Stimulated activated naive CD4-positive, alpha-beta T cell treated with Interleukin-2 at 50 U/mL for 16 hours (primary cell): ENCODE data around the gene PKIB.

Experiments used
- DNase-seq: peaks from one replicate; lab custom pipeline; 2025; lab: John Stamatoyannopoulos, UW

PKIB gene

DNA sequence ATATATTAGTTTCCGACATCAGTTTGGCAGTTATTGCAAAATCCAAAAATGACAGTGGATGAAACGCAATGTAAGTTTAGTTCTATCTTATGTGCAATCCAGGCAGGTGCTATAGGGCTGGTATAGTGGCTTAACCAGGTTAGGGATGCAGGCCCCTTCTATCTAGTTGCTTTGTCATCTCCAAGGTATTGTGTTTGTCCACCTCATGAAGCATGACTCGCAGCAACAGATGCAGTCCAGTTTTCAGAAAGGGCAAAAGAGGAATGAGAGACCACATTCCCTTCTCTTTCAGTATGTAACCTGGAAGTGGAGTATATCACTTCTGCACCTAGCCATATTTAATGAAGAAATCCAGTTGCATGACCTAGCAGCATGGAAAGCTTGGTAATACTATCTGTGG, 59.7 kb downstream of the PKIB start:
- no peak for DNase-seq

DNA sequence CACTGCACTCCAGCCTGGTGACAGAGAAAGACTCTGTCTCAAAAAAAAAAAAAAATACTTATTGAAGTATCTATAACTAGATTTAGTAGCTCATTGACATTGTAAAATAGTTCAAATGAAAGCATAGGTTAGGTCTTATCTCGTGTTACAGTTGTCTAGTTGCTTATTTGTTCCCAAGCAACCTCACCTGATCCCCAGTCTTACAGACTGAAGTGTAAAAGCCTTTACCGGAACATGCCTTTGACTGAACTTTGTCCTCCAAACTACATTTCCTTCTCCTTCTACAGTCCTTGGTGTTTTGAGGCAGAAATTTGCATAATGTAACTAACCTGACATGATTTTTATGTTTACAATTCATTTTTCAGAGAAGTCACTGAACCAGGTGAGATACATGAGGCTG, 61.0 kb downstream of the PKIB start:
- no peak for DNase-seq

DNA sequence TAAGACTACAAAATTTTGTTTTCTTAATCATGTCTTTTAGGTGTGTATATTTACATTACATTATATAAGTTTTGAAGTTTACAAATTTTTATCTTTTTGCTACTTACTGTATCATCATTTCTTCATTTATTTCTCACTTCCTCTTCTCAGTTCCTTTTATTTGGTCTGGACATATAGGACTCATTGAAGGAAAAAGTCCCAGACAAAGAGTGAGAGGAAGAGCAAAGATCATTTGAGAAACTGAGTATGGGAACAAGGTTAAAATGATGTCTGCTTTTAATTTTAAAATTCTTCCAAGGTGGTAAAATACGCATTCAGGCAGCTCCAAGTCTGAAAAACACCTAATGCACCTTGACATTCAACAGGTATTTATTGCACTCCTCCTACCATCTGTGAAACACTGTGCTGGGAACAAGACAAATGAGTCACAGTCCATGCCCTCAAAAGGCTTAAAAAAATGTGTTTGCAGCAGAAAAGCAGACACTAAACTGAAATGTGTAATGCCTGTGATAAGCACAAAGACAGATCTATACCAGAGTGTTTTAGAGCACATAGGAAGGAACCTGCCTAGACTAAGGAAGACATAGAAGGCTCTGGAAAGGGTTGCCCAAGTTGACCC, 63.2 kb downstream of the PKIB start:
- DNase-seq: no peak

DNA sequence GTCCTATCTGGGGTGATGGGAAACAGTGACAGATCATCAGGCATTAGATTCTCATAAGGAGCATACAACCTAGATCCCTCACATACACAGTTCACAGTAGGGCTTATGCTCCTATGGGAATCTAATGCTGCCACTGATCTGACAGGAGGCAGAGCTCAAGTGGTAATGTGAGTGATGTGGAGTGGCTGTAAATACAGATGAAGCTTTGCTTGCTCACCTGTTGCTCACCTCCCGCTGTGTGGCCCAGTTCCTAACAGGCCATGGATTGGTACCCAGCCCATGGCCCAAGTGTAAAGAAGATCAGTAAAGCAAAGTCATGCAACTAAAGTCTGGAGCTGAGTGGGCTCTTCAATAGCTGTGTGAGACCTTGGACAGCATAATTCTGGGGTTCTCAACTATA, 65.9 kb downstream of the PKIB start:
- DNase-seq: no peak

DNA sequence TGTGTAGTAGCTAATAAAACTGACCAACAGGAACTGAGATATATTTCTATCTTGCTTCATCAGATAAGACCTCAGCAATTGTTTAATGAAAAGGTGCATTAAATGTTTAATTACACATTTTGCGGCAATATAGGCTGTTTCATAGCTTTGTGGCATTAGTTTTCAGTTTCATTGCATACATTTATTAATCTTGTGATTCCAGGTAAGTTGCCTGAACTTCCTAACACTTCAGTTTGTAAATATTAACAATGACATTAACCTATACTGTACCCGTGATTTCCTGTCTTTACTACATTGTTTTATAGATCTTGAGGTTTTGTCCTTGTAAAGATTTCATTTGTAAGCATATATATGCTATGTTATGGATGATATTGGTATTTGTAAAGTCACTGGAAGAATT, 66.5 kb downstream of the PKIB start:
- DNase-seq: no peak

DNA sequence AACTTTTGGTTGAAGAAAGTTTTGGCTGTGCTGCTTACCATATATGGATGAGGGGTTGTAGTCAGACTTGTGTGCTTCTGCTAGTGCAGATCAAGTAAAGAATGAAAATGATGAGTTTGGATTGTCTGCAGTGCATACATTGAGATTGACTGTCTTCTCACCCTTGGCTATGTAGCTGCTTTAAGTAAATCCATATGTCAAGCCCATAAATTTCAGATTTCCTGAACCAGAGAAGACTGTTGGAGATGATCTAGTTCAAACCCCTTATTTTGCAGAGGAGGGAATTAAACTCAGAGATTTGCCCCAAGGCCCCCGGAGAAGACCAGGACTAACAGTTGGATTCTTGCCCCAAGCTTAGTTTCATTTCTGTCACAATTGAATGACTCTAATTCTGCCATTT, 67.2 kb downstream of the PKIB start:
- no peak for DNase-seq

DNA sequence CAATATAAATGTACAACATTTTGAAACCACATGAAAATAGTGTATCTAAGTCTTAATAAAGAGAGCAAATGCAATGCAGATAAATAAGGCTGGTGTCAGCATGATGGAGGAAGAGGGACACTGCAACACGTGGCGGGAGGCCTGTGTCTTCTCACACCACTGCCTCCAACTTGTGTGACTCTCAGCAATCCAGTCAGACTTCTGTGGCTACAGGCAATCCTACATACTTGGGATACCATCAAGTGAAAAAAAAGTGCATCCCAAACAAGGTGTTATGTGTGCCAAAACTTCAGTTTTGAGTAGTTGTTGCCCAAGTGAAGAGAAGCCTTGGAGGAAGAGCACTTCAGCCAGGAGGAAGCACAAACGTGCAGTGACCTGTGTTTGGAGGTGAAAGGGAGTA, 68.6 kb downstream of the PKIB start:
- DNase-seq: no peak

DNA sequence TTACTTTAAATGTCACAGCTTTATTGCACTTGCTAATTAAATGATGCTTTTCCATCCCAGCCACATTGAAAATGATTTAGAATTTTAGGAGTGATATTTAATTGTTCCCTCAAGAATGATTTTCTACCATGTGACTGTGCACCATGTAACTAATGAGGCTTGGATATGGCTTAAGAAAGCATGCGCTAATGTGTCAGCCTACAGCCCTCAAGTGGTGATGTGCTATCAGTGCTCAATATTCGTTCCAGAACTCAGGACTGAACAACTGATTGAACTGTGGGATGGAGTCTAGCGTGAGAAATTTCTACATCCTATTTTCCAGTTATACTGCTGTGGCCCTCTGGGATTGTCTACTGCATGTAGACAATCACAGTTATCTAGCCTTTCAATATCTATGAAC, 71.5 kb downstream of the PKIB start:
- no peak for DNase-seq

DNA sequence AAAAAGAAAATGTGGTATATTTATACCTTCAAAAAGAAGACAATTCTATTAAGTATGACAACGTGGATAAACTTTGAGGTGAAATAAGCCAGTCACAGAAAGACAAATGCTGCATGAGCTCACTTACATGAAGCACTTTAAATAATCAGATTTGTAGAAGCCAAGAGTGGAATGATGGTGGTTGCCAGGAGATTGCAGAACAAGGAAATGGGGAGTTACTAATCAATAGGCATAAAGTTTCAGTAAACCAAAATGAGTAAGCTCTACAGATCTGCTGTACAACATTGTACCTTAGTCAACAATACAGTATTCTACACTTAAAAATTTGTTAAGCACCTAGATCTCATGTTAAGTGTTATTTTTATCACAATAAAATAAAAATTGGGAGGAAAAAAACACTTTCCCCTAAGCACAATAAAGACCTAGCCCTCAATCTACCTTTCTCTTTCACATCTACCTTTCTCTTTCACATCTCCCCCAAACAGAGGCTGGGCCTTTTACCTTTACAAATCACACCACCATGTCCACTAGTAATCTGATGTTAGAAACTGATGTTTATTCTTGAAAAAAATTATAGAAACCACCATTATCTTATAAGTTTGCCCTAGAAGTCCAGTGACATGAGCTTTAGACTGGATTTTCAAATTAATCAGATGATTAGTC, 73.9 kb downstream of the PKIB start:
- DNase-seq: no peak

DNA sequence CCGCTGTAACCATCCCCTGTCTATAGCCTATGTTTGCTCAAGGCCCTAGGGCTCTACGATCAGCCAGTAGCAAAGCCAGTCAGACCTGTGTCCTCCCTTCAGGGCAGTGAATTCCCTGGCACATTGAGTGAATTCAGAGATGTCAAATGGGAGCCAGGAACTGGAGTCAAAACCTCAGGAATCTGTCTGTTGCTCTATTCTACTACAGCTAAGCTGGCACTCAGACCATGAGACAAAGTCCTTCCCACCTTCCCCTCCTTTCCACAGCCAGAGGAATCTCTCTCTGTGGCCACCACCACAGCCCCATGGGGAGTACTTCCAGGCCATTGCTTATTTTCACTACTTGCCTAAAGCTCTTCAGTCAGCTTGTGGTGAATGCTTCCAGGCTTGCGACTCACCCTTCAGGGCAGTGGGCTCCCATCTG, 82.0 kb downstream of the PKIB start:
- no peak for DNase-seq

DNA sequence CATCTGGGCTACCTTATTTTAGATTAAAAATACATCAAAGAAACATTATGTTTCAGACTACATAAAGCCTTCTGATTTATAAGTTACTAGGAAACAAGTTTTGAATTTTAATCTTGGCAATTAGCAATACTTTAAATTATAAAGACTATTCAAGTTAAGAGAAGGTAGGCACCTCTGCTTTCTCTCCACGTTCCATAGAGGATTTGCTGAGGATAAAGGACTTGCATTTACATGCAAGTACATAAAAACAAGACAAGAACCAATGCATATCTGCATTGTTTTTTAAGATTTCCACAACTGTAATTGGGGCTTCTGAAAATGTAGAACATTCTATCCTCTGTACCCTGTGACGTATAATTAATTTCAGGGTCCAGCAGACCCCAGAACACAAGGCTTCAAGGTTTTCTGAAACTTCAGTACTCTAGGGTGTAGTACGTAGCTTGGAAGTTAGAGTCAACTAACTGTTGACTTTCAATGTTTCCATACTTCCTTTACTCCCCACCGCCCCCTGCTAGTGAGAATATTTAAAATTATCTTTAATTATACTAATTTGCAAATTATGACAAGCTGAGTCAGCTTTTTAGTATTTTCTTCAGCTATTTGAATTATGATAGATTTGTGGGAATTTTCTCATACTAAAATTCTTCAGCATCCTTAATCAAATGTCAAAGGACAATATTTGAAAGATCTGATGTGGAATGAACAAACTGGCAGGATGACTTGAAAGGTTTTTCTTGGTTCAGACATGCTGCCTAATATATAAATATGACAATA, 82.8 kb downstream of the PKIB start:
- no peak for DNase-seq

DNA sequence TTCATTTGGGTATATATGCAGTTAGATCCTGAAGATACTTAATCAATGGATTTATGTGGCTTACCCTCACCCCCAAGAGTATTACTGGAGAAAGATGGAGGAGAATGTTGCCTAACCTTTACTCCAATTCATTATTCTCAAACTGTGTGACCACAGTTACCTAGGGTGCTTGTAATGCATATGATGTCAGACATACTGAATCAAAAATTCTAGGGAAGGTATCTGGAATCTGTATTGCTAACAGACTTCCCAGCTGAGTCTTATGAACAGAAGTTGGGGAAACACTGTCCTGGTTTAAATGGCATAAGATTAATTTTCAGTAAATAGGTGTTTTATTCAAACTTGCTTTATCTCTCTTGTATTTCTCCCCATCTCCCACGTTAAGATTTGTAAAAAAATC, 83.9 kb downstream of the PKIB start:
- no peak for DNase-seq

DNA sequence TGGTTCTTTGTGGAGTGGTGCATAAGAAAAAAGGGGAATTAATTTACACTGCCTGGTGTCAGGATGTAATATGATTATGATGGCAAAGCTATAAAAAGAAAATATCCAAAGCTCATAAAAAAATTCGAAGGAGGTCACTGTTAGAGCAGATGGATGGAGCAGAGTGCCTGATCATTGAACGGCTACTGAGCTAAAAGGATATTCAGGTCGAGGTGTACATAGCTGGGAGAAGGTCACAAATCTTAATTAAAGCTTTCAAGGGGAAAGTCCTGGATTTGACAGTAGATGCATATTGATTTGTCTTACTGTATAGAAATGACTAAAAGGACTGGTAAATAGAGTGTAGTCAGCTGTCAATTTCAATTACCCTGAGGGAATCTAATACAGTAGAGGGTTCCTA, 84.4 kb downstream of the PKIB start:
- DNase-seq: no peak

DNA sequence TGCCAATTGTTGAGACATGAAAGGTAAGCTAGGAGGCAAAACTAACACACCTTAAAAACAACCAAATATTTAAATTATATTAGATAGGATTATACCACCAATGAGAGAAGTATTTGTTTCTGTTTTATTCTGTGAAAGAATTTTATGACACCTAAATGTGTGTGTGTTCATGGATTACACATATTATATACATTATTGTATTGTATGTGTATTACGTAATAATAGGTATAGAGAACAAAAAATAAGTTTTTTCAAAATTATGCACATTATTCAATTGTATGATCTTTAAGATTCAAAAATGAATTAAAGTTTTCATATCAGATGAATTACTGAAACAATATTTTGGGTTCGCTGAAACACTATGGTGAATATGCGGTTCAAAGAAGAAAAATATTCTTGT, 85.0 kb downstream of the PKIB start:
- DNase-seq: no peak

DNA sequence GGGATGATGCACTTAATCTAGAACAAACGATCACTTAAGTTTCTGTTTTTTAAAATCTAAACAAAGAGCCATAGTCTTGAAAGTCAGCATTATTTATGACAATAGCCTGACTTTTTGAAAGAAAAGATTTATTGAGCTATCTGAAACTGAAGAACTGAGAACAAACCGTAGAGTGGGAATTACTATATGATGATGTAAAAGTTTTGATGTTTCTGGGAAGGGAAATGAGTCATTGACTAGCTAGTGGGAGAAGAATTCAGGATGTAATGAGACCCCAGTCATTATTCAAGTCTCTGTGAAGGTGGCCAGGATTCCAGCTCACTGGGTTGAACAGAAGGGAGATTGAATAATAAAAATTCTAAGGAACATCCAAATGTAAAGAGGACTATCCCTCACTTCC, 85.9 kb downstream of the PKIB start:
- no peak for DNase-seq

DNA sequence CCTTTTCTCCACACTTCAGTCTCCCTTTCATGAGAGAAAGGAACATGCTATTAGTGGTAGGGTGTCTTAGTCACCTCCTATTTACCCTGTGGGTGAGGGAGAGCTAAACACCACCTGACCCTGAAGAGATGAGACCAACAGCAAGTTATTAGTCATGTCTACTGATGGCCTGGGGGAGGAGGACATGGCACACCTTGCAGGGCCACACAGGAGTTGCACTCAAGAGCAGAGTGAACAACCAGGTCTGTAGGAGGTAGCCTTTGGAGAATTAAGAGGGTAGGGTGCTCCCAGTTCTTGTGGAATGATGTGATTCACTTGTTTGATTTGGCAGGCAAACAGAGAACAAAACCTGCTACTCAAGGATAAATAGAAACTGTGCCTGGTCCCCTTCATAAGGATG, 86.6 kb downstream of the PKIB start:
- no peak for DNase-seq

DNA sequence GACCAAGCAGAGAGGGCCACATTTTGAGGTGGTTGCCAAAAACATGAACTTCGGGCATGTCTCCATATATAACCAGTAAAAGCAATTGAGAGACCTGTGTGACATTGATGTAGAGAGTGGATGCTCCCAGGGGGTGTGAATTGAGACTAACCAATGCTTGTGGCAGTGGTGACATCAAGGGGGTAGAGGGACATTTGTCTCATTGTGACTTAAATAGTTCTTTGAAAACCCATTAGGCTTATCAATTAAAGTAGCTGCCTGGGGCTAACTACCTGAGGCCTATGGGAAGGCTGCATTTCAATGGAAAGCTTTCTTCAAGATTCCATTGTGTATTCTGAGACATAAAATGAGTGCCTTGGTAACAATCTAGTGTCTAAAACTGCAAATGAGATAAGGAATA, 87.3 kb downstream of the PKIB start:
- no peak for DNase-seq

DNA sequence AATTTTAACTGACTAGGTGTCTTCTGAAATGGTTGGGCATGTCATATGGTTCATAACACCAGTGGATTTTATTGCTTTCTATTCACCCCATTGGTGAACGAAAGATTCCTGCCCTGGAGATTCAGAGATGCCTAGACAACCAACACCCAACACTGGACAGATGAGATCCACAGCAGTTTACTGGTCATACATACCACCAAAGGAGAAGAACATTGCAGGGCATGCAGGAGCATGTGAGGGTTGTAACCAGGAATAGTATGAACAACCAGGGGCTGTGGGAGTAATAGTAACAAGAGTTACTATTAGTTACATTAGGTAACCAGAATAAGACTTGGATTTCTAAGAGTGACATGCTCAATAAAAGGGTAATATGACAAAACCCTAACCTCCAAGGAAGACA, 91.5 kb downstream of the PKIB start:
- no peak for DNase-seq

DNA sequence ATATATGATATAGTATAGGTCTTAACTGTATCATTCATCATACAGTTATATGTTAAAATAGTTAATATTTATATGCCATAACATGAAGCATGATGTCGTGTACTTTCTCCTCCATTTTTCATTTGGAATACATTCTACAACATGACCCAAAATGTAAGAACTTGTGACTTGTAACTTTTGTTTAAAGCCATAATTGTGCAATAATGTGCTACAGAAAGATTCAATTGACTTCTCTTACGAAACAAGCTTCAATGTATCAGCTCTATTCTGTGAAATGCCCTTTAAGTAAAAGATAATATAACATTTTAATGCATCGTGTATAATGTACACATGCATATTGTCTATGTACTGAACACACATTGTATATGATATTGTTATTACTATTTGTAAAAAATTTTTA, 92.6 kb downstream of the PKIB start:
- no peak for DNase-seq

DNA sequence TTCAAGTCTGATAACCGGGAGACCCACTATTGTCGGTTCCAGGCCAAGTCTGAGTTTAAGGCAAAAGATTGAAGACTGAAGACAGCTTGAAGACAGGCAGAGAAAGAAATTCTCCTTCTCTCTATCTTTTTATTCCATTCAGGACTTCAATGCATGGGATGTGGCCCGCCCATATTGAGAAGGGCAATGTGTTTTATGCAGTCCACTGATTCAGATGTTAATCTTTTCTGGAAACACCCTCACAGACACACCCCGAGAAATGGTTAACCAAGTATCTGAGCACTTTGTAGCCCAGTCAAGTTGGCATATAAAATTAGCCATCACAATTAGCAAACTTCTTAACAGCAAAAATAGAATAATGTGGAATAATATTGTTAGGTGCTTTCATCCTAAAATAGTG, 93.9 kb downstream of the PKIB start:
- DNase-seq: no peak

DNA sequence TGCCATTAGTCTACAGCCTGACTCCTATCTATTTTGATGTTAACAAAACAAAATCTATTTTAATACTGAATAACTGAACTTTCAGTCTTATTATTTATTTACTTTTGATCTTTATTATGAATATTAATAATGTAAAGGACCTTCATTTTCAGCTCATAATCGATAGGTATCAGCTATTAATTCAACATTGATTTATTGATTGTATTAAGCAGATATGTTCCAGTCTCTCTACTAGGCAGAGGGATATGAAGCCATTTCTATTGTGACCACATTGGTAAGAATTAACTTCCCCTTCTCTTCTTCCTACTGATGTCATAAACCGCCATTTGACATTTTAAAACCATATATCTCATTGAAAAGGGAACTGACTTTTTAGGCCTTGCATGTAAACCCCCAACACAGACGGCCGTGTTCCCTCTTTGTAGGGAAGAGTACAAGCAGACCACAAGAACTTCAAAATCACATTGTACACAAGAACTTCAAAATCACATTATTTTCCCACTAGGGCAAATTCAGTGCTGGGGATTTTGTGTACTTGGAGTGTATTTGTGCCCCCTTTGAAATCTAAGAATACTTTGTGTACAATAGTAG, 99.8 kb downstream of the PKIB start:
- no peak for DNase-seq

DNA sequence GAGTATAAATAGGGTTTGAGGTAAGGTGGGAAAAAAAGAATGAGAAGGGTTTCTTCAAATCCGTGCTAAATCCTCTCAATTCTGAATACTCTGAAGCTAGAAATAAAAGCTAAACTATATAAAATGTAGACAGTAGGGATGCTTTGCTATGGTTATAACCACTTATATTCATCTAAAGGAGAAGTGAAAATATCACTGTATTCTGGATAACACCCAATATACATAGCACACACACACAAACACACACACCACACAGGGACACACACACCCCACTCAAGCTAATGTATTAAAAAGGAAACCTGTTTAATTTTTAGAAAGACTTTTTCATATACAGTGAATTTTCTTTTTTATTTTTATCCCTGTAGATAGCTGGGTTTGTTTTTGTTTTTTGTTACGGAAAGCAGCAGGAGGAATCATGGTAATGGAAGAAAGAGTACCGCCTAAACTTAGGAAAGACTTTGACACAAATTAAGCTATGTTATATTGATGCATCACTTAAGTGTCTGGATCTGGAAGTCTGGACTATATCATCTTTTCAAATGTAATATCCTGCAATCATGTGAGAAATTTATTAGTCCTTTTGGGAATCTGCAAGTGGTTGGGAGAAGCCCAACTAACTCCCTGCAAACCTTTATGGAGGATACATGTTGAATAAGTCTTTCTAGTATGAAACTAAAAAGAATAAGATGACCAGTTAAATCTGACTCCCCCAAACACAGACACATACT, 100.9 kb downstream of the PKIB start:
- no peak for DNase-seq

DNA sequence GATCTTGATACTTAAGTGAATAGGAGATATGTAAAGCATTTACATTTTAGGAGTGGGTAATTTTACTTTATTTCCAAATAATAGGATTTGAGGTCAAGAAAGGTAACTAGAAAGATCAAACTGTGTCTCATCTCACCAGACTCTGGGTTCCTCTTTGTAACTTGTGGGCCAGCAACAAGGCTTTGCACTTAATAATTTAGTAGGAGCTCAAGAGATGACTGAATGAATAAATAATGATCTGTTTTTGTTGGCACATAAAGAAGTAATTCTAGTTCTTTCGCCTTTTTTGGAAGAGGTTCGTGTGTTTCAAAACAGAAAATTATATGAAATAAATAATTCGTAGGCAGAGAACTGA, 101.9 kb downstream of the PKIB start:
- DNase-seq: no peak
